Measurements from ENCODE around the gene IL1RAPL2. TPM values are rescaled to one million over a fixed set of nuclear protein-coding genes. Genes with fewer than 3 reads are reported as not detected.

The IL1RAPL2 gene
- total and polyA plus RNA-seq, 2 of the 8 experiments (the other 6 are each of a cell fraction or from before 2014, with no cell fraction given) = 0.20 to 1.3 TPM

DNA sequence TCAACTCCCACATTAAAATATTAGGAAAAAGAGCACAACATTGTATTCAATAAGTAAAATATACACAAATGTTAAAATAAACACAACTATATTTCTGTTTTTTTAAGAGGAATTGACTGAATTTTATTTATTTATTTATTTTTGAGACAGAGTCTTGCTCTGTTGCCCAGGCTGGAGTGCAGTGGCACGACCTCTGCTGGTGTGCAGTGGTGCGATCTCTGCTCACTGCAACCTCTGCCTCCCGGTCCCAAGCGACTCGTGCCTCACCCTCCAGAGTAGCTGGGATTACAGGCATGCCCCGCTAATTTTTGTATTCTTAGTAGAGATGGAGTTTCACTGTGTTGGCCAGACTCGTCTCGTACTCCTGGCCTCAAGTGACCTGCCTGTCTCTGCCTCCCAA lies 623.1 kb downstream of the IL1RAPL2 start:
- DNase-seq (ENCODE audit: low read depth in 1 of 2, low spot score in 2 of 2) = no peak
- Histone ChIP-seq H2BK12ac (ENCODE audit: low read depth, low read length) (no peak overlapping the region), H3K9ac (replicated peaks in 1 of 4; ENCODE audit: extremely low read depth in 1 of 4, low read depth in 3 of 4, low read length in 3 of 4) (no peak overlapping the region), H3K27ac (ENCODE audit: low read depth, low read length) (no peak overlapping the region), H3K4me1 (replicated peaks in 1 of 4; ENCODE audit: control insufficient read depth in 3 of 4, insufficient read depth in 4 of 4, low read length in 3 of 4) (peaks cover 0 to 2% (median 0%) of the 10 kb centered on the region in 4 experiments; a peak in 2 of 7 replicates), H2AFZ (ENCODE audit: low read length) (no peak overlapping the region), H3K4me3 (ENCODE audit: extremely low read depth in 1 of 4, insufficient read depth in 2 of 4, low read depth in 3 of 4, low read length in 4 of 4) (no peak overlapping the region), H2BK15ac (ENCODE audit: low read length) (no peak overlapping the region), H2BK120ac (replicated peaks; ENCODE audit: low read depth, low read length) (no peak overlapping the region), H3K18ac (ENCODE audit: extremely low read depth, low read length) (no peak overlapping the region), H4K5ac (ENCODE audit: insufficient read length, low read depth, low read length) (no peak overlapping the region), H3K14ac (ENCODE audit: insufficient read length) (no peak overlapping the region), H4K20me1 (replicated peaks in 1 of 2; ENCODE audit: control insufficient read depth in 1 of 2, insufficient read depth in 2 of 2, low read length in 2 of 2) (no peaks in the 10 kb centered on the region), H3K27me3 (replicated peaks in 1 of 4; ENCODE audit: control insufficient read depth in 3 of 4, extremely low read depth in 1 of 4, insufficient read depth in 3 of 4, low read length in 3 of 4) (no peaks in the 10 kb centered on the region), H3K36me3 (ENCODE audit: control insufficient read depth in 2 of 4, insufficient read depth in 4 of 4, low read length in 3 of 4) (no peaks in the 10 kb centered on the region), H3K79me2 (ENCODE audit: control insufficient read depth in 1 of 2, insufficient read depth in 2 of 2, low read length in 2 of 2) (no peaks in the 10 kb centered on the region), H2AK5ac (ENCODE audit: low read depth, low read length) (no peak overlapping the region), H3K9me3 (ENCODE audit: insufficient read depth in 2 of 2, low read depth in 1 of 2, low read length in 1 of 2) (no peaks in the 10 kb centered on the region), H3K56ac (replicated peaks; ENCODE audit: insufficient read length, low read depth, low read length) (no peak overlapping the region), H3K4ac (replicated peaks; ENCODE audit: insufficient read length, low read depth, low read length) (no peak overlapping the region), H2BK5ac (ENCODE audit: low read depth, low read length) (no peak overlapping the region), H3K23me2 (ENCODE audit: low read depth, low read length) (no peaks in the 10 kb centered on the region), H4K8ac (ENCODE audit: extremely low read depth, insufficient read depth, low read length) (no peak overlapping the region), H3K4me2 (ENCODE audit: insufficient read depth in 1 of 2, low read depth in 2 of 2, low read length in 2 of 2) (no peak overlapping the region), H4K91ac (replicated peaks; ENCODE audit: insufficient read length, low read length) (no peak overlapping the region), H3K23ac (ENCODE audit: insufficient read length) (no peak overlapping the region), H2BK20ac (ENCODE audit: low read length) (no peak overlapping the region), H3K79me1 (ENCODE audit: low read depth, low read length) (no peaks in the 10 kb centered on the region)
- ChIA-PET CTCF (ENCODE audit: partially characterized antibody) (interaction anchor here (0.9 to 1.6 kb wide), 3 partner anchors 31 to 402 kb away, joined by 3 to 4 read pairs (median 3); no protein-coding TSS in a partner anchor), POLR2A (ENCODE audit: partially characterized antibody) (no interaction called here)
- TF ChIP-seq, protein P1, sequence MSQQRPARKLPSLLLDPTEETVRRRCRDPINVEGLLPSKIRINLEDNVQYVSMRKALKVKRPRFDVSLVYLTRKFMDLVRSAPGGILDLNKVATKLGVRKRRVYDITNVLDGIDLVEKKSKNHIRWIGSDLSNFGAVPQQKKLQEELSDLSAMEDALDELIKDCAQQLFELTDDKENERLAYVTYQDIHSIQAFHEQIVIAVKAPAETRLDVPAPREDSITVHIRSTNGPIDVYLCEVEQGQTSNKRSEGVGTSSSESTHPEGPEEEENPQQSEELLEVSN (IDR thresholded peaks at IDR 0.05) = no peak
- TF ChIP-seq CHD1 (IDR thresholded peaks at IDR 0.05; ENCODE audit: low read depth, low read length) = no peak
- FAIRE-seq = no peak
- 98% methylated on average over 5 of the region's 8 CpGs; no CpG with 5 or more reads in 1 of the 2 experiments for WGBS, 2 experiments (ENCODE audit: extremely low coverage in 1 of 2, insufficient coverage in 1 of 2, insufficient read length in 1 of 2, insufficient replicate concordance in 2 of 2, low coverage in 1 of 2, low lambda C conversion rate in 2 of 2, missing lambda C conversion rate in 1 of 2)

Measured in H1 (cell line).